ENCODE measurements around the gene EN1. TPM values are rescaled to one million over a fixed set of nuclear protein-coding genes. Genes with fewer than 3 reads are reported as not detected.

The EN1 gene
- total and polyA plus RNA-seq, 2 experiments from 2014 or later, result 0.21 to 0.24 TPM

- Histone ChIP-seq H3K4me2 (peak overlapping the region; percentile 86), H3K9me2 (ENCODE audit: insufficient read depth) (no peaks in the 10 kb centered on the region), H2AFZ (no peak overlapping the region), H3K4me3 (peak overlapping the region; percentile 60), H4K20me1 (replicated peaks; ENCODE audit: insufficient read depth) (peaks cover 15% of the 10 kb centered on the region), H3K4me1 (ENCODE audit: insufficient read depth) (peaks cover 86% of the 10 kb centered on the region), H3K27me3 (ENCODE audit: insufficient read depth) (peaks cover 100% of the 10 kb centered on the region), H3K36me3 (ENCODE audit: insufficient read depth) (no peaks in the 10 kb centered on the region), H3K27ac (ENCODE audit: low read depth) (no peak overlapping the region), H3K79me2 (replicated peaks; ENCODE audit: insufficient read depth) (no peaks in the 10 kb centered on the region), H3F3A (replicated peaks; ENCODE audit: low read depth) (peaks cover 31% of the 10 kb centered on the region)
- peak; percentile 62 for DNase-seq (ENCODE audit: low spot score)
- H3K4me3 Mint-ChIP-seq, result peak overlapping the region; percentile 64
- H3K27ac Mint-ChIP-seq, result no peak overlapping the region
- ATAC-seq, result no peak
- H3K4me1 Mint-ChIP-seq, result peaks cover 55% of the 10 kb centered on the region
- peaks cover 8% of the 10 kb centered on the region for H3K9me3 Mint-ChIP-seq
- TF ChIP-seq REST (IDR thresholded peaks at IDR 0.05; ENCODE audit: unreplicated experiment) (no peak), ZNF331 (CRISPR knock-in tag; IDR thresholded peaks at IDR 0.05; ENCODE audit: low read depth) (no peak), ZNF462 (CRISPR knock-in tag; IDR thresholded peaks at IDR 0.05) (no peak), EZH2phosphoT487 (IDR thresholded peaks at IDR 0.05; ENCODE audit: unreplicated experiment) (peak; percentile 11), EZH2 (IDR thresholded peaks at IDR 0.05; ENCODE audit: low read depth, unreplicated experiment) (peak; percentile 76)
- H3K36me3 Mint-ChIP-seq (ENCODE audit: low read depth), result peaks cover 2% of the 10 kb centered on the region; the same call in 2 of the 3 replicates
- peaks cover 100% of the 10 kb centered on the region for H3K27me3 Mint-ChIP-seq (ENCODE audit: insufficient read depth, low read depth, poor library complexity)
Measured at GRCh38 chr2:118853651-118854291, 6.3 kb upstream of the EN1 start.

Measured in GM23338 (cell line).